K562 (cell line): ENCODE results near the gene TMOD3. TPM values are rescaled to one million over a fixed set of nuclear protein-coding genes. Genes with fewer than 3 reads are reported as not detected.

ENCODE experiments used
- ATAC-seq: fragments of 200-7000 bp; cut with Tn5 transposase; 3 replicates; pipeline ENCODE4 v1.9.1; 2020; ENCODE audit warnings: moderate library complexity
- BruUV-seq: library from RNA; stranded (reverse); fragments of 400-500 nt; replicated peaks from 2 replicates; lab custom pipeline; 2021; lab: Mats Ljungman, UMichigan
- CTCF ChIA-PET: fragments of 300-600 bp; formaldehyde crosslinking; extraction: SDS; loops from one replicate; lab custom pipeline; 2021; ENCODE audit warnings: low intra/inter-chr PET ratio; lab: Yijun Ruan, JAX
- POLR2A ChIA-PET: fragments of 300-600, 350-650 bp; sonication (Branson Sonifier 250); formaldehyde crosslinking; extraction: SDS; loops from one replicate; lab custom pipeline; 2021; ENCODE audit warnings: antibody characterized with exemption, inconsistent platforms; lab: Yijun Ruan, JAX
- DNase-seq, 4 experiments: peaks; one replicate each; pipeline versions ENCODE4 v3.0.0 to v3.0.0-alpha.2; 2011 to 2018; ENCODE audit warnings: low spot score in 3 of 4, mixed read lengths in 3 of 4; ENCODE audit errors: extremely low read depth in 1 of 4
- FAIRE-seq: peaks from 2 replicates; lab custom pipeline; 2011; peaks lifted over from hg19 to GRCh38; lab: Jason Lieb, UNC
- H2AFZ ChIP-seq: 2 replicates; pipeline ENCODE4 v1.6.0; 2011; ENCODE audit warnings: low read depth, low read length, control low read depth, inconsistent platforms
- H3K27ac ChIP-seq: fragments of 200-600 bp; 3 replicates; pipeline ENCODE4 v1.8.0; 2011; ENCODE audit warnings: low read depth, mild to moderate bottlenecking, control low read depth, inconsistent platforms, low read length, moderate library complexity, mixed read lengths; ENCODE audit errors: extremely low read depth
- H3K27me3 ChIP-seq, 2 experiments: fragments of 300-600 bp in 1 of 2; 2 replicates in 1 of 2; 3 replicates in 1 of 2; pipeline versions ENCODE4 v1.6.0 to v1.8.0; 2011; ENCODE audit warnings: inconsistent platforms in 2 of 2, low read length in 2 of 2, mild to moderate bottlenecking in 1 of 2, mixed read lengths in 1 of 2, moderate library complexity in 1 of 2; ENCODE audit not compliant: control insufficient read depth in 2 of 2, insufficient read depth in 2 of 2
- H3K36me3 ChIP-seq: fragments of 300-600 bp; 3 replicates; pipeline ENCODE4 v1.8.0; 2011; ENCODE audit warnings: mild to moderate bottlenecking, low read length, inconsistent platforms; ENCODE audit not compliant: control insufficient read depth, insufficient read depth
- H3K4me1 ChIP-seq, 2 experiments: fragments of 200-600 bp in 1 of 2; replicated peaks in 1 of 2; 2 replicates in 1 of 2; 3 replicates in 1 of 2; pipeline versions ENCODE4 v1.5.1 to v1.8.0; 2011; ENCODE audit warnings: inconsistent platforms in 2 of 2, low read length in 2 of 2, mild to moderate bottlenecking in 1 of 2, mixed read lengths in 1 of 2, moderate library complexity in 1 of 2; ENCODE audit not compliant: control insufficient read depth in 2 of 2, insufficient read depth in 2 of 2
- H3K4me2 ChIP-seq: 2 replicates; pipeline ENCODE4 v1.6.1; 2011; ENCODE audit warnings: low read length, control low read depth, inconsistent platforms, mixed read lengths; ENCODE audit not compliant: insufficient read depth
- H3K4me3 ChIP-seq: fragments of 200-600 bp; sonication (generic), shearing (Covaris generic); 2 replicates; pipeline ENCODE4 v1.5.1; 2016; ENCODE audit warnings: control low read depth, inconsistent platforms
- H3K79me2 ChIP-seq: fragments of 200-600 bp; 3 replicates; pipeline ENCODE4 v1.8.0; 2011; ENCODE audit warnings: low read length, inconsistent platforms; ENCODE audit not compliant: control insufficient read depth, insufficient read depth
- H3K9ac ChIP-seq, 2 experiments: 2 replicates each; pipeline versions ENCODE4 v1.6.0 to v1.6.1; 2011; ENCODE audit warnings: low read depth in 2 of 2, low read length in 2 of 2, control low read depth in 1 of 2, inconsistent platforms in 1 of 2, mild to moderate bottlenecking in 1 of 2, mixed read lengths in 1 of 2; ENCODE audit not compliant: insufficient read depth in 1 of 2
- H3K9me1 ChIP-seq: one replicate; pipeline ENCODE4 v1.6.0; 2011; ENCODE audit warnings: inconsistent platforms, mild to moderate bottlenecking, low read length, moderate library complexity; ENCODE audit not compliant: control insufficient read depth, insufficient read depth
- H3K9me3 ChIP-seq: replicated peaks from 2 replicates; pipeline ENCODE4 v1.5.1; 2011; ENCODE audit warnings: low read depth, low read length, inconsistent platforms; ENCODE audit not compliant: control insufficient read depth, insufficient read depth
- H4K20me1 ChIP-seq: replicated peaks from 2 replicates; pipeline ENCODE4 v1.6.1; 2011; ENCODE audit warnings: low read length, inconsistent platforms, mixed read lengths; ENCODE audit not compliant: control insufficient read depth, insufficient read depth
- ELF1 ChIP-seq: fragments of 200-800 bp; sonication (Bioruptor generic); IDR thresholded peaks from 2 replicates; pipeline ENCODE4 v1.6.1; 2016; ENCODE audit warnings: missing genetic modification characterization, missing compliant biosample characterization
- MCM2 ChIP-seq: fragments of 450-650 bp; IDR thresholded peaks from 2 replicates; pipeline ENCODE4 v1.6.1; 2017; ENCODE audit warnings: low read depth, mild to moderate bottlenecking
- MYBL2 ChIP-seq, 2 experiments: fragments of 450-650 bp in 1 of 2; sonication (generic) in 1 of 2; formaldehyde crosslinking in 1 of 2; IDR thresholded peaks; 2 replicates each; pipeline versions ENCODE4 v1.6.1 to v1.8.1; 2017 to 2022; ENCODE audit warnings: borderline replicate concordance in 1 of 2, inconsistent platforms in 1 of 2, low read depth in 1 of 2, mild to moderate bottlenecking in 1 of 2, missing genetic modification reagents in 1 of 2, moderate library complexity in 1 of 2
- NFYB ChIP-seq: IDR thresholded peaks from 2 replicates; pipeline ENCODE4 v1.6.1; 2011; ENCODE audit warnings: mild to moderate bottlenecking, moderate library complexity; ENCODE audit not compliant: insufficient read length; ENCODE audit errors: extremely low read depth
- RB1 ChIP-seq: fragments of 450-650 bp; IDR thresholded peaks from 2 replicates; pipeline ENCODE4 v1.6.1; 2017; ENCODE audit warnings: low read depth, mild to moderate bottlenecking
- ZNF165 ChIP-seq: fragments of 250-450 bp; sonication (Bioruptor Pico); IDR thresholded peaks from 2 replicates; pipeline ENCODE4 v1.4.0; 2020; ENCODE audit warnings: borderline replicate concordance
- ZNF217 ChIP-seq: sonication (generic); formaldehyde crosslinking; IDR thresholded peaks from 2 replicates; pipeline ENCODE4 v1.8.0; 2022; ENCODE audit warnings: mild to moderate bottlenecking, missing genetic modification reagents
- ZNF76 ChIP-seq: fragments of 250-450 bp; sonication (Bioruptor Pico); IDR thresholded peaks from 2 replicates; pipeline ENCODE4 v1.4.0; 2020; ENCODE audit warnings: mild to moderate bottlenecking, moderate library complexity, borderline replicate concordance
- WGBS: fragments of 100-300 bp; shearing (Covaris generic); methylation state at CpG from one replicate; pipeline ENCODE4 v1.1.6; 2016; ENCODE audit warnings: low coverage, mixed read lengths; ENCODE audit not compliant: insufficient coverage; ENCODE audit errors: missing lambda C conversion rate; 5-methylcytosine and 5-hydroxymethylcytosine counted together
- in situ Hi-C: fragments of 300-500 bp; cut with MboI; formaldehyde crosslinking; loops from 4 replicates; pipeline ENCODE4 v1.15.0; 2018; ENCODE audit warnings: inconsistent platforms, mixed read lengths
- intact Hi-C: fragments of 100-400 bp; cut with micrococcal nuclease; formaldehyde crosslinking; loops from 2 replicates; pipeline ENCODE4 v1.14.2; 2022
- polyA plus RNA-seq, 8 experiments: library from polyadenylated mRNA; depleted of rRNA in 4 of 8; stranded (reverse) in 5 of 8; unstranded in 3 of 8; fragments of >200 nt; fragmentation: Nextera tagmentation in 2 of 8; fragmentation: Illumina TruSeq in 1 of 8; extraction: Ambion mirVana in 2 of 8; extraction: Trizol in 1 of 8; gene quantifications; 2 replicates each; pipeline versions ENCODE4 v1.2.1 to v1.2.3, GENCODE V29; 2011 to 2014; ENCODE audit warnings: inconsistent platforms in 1 of 8, missing spikeins in 1 of 8
- total RNA-seq, 7 experiments: library from RNA; depleted of rRNA in 6 of 7; stranded (reverse); fragments of >200 nt in 6 of 7; fragmentation: Illumina TruSeq in 2 of 7; extraction: Trizol in 2 of 7; gene quantifications; 2 replicates each; pipeline versions ENCODE4 v1.2.1 to v1.2.3, GENCODE V29; 2011 to 2021; ENCODE audit warnings: low replicate concordance in 1 of 7
- TF ChIP-seq, protein P1 (sequence below): fragments of 450-650 bp; formaldehyde crosslinking; IDR thresholded peaks from 2 replicates; pipeline ENCODE4 v1.4.0; 2020; ENCODE audit warnings: mild to moderate bottlenecking, moderate library complexity
- TF ChIP-seq, protein P2 (sequence below): sonication (generic); formaldehyde crosslinking; IDR thresholded peaks from 2 replicates; pipeline ENCODE4 v1.8.0; 2022; ENCODE audit warnings: mild to moderate bottlenecking, missing genetic modification reagents

TMOD3 gene
- total and polyA plus RNA-seq, 9 of the 15 experiments (the other 6 are each of a cell fraction or from before 2014, with no cell fraction given) = 6.8 to 45.0 (median 30.9) TPM

- TF ChIP-seq, protein P1, sequence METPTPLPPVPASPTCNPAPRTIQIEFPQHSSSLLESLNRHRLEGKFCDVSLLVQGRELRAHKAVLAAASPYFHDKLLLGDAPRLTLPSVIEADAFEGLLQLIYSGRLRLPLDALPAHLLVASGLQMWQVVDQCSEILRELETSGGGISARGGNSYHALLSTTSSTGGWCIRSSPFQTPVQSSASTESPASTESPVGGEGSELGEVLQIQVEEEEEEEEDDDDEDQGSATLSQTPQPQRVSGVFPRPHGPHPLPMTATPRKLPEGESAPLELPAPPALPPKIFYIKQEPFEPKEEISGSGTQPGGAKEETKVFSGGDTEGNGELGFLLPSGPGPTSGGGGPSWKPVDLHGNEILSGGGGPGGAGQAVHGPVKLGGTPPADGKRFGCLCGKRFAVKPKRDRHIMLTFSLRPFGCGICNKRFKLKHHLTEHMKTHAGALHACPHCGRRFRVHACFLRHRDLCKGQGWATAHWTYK (CRISPR knock-in tag) = no peak
- TF ChIP-seq NFYB (no peak), ZNF165 (CRISPR knock-in tag) (no peak)
- TF ChIP-seq, protein P2, sequence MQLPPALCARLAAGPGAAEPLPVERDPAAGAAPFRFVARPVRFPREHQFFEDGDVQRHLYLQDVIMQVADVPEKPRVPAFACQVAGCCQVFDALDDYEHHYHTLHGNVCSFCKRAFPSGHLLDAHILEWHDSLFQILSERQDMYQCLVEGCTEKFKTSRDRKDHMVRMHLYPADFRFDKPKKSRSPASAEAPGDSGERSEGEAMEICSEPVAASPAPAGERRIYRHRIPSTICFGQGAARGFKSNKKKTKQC (CRISPR knock-in tag) = no peak
Observed at GRCh38 chr15:51904421-51904820, 75.0 kb downstream of the TMOD3 start (continued).

DNA sequence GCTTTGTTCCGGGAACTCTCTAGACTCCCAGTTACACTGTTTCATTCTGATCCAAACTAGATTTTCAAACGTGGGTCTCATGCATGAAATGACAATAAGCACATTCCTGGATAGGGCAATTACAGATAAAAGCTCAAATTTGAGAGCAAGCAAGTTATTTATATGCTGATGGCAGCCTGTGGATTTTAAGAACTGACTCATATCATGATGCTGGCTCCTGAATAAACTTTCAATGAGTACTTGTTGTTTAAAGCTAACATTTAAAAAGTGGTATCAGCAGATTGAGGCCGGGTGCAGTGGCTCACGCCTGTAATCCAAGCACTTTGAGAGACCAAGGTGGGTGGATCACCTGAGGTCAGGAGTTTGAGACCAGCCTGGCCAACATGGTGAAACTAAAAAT is 75.5 kb downstream of the TMOD3 start:
- ChIA-PET CTCF (interaction anchor here (1.1 kb wide), 1 partner anchor 260 kb away, joined by 5 read pairs; no protein-coding TSS in a partner anchor), POLR2A (interaction anchor here (0.6 kb wide), 1 partner anchor 15 kb away, joined by 3 read pairs; no protein-coding TSS in a partner anchor)
- no peaks in the 10 kb centered on the region for H3K79me2 ChIP-seq
- H3K9me3 ChIP-seq = no peaks in the 10 kb centered on the region
- TF ChIP-seq ZNF217 (CRISPR knock-in tag) (no peak), MCM2 (no peak), MYBL2 (IDR thresholded peaks at IDR 0.05; ENCODE audit: low read depth) (no peak), MYBL2 (CRISPR knock-in tag; IDR thresholded peaks at IDR 0.05; ENCODE audit: borderline replicate concordance) (no peak), RB1 (no peak), ZNF76 (CRISPR knock-in tag) (no peak), ELF1 (tag) (no peak)
- ATAC-seq (no peak), DNase-seq (no peak), FAIRE-seq (no peak)
- 67% methylated on average over 4 of the region's 4 CpGs for whole genome bisulfite sequencing
- no peak overlapping the region for H3K27ac ChIP-seq
- intact Hi-C loops (no loop called here), in situ Hi-C loops (no loop called here)
- H3K4me3 ChIP-seq = no peak overlapping the region
- no peaks in the 10 kb centered on the region for H4K20me1 ChIP-seq
- H2AFZ ChIP-seq = no peak overlapping the region
- H3K4me2 ChIP-seq = no peak overlapping the region
- no peaks in the 10 kb centered on the region for H3K9me1 ChIP-seq
- BruUV-seq = no TSS peak
- H3K4me1 ChIP-seq = no peaks in the 10 kb centered on the region; a peak in 1 of 5 replicates
- H3K9ac ChIP-seq = no peak overlapping the region
- peaks cover 74% of the 10 kb centered on the region for H3K36me3 ChIP-seq
- no peaks in the 10 kb centered on the region for H3K27me3 ChIP-seq
